NCI-H1436 (cell line): ENCODE results near the gene SAMD4A.

Experiments used
- DNase-seq: peaks from one replicate; lab custom pipeline; 2025; lab: John Stamatoyannopoulos, UW

The SAMD4A gene

GRCh38 chr14:54686219-54686870, 119.4 kb downstream of the SAMD4A start:
- no peak for DNase-seq

- DNase-seq: no peak
Measured at GRCh38 chr14:54686871-54687749, 120.2 kb downstream of the SAMD4A start.

GRCh38 chr14:54687750-54688119, 120.8 kb downstream of the SAMD4A start:
- DNase-seq: no peak

GRCh38 chr14:54688229-54688628, 121.3 kb downstream of the SAMD4A start:
- DNase-seq: no peak

GRCh38 chr14:54689928-54690327, 123.0 kb downstream of the SAMD4A start:
- DNase-seq: no peak

GRCh38 chr14:54690887-54691286, 124.0 kb downstream of the SAMD4A start:
- no peak for DNase-seq

GRCh38 chr14:54691525-54692283, 124.8 kb downstream of the SAMD4A start:
- DNase-seq: peak; percentile 26

- DNase-seq: no peak
Measured at GRCh38 chr14:54692284-54692772, 125.4 kb downstream of the SAMD4A start.

GRCh38 chr14:54693761-54694160, 126.8 kb downstream of the SAMD4A start:
- DNase-seq: no peak

- DNase-seq: no peak
Measured at GRCh38 chr14:54695196-54695595, 128.3 kb downstream of the SAMD4A start.

- no peak for DNase-seq
Measured at GRCh38 chr14:54697001-54697400, 130.1 kb downstream of the SAMD4A start.

- DNase-seq: no peak
Measured at GRCh38 chr14:54697803-54698202, 130.9 kb downstream of the SAMD4A start.

GRCh38 chr14:54698501-54698900, 131.6 kb downstream of the SAMD4A start:
- DNase-seq: no peak

GRCh38 chr14:54698966-54699530, 132.1 kb downstream of the SAMD4A start:
- DNase-seq: no peak

- DNase-seq: no peak
Measured at GRCh38 chr14:54699735-54700134, 132.8 kb downstream of the SAMD4A start.

GRCh38 chr14:54700717-54701116, 133.8 kb downstream of the SAMD4A start:
- no peak for DNase-seq

- no peak for DNase-seq
Measured at GRCh38 chr14:54702014-54702491, 135.1 kb downstream of the SAMD4A start.

GRCh38 chr14:54702492-54702891, 135.6 kb downstream of the SAMD4A start:
- DNase-seq: no peak

- no peak for DNase-seq
Measured at GRCh38 chr14:54703082-54703481, 136.2 kb downstream of the SAMD4A start.

GRCh38 chr14:54703724-54704123, 136.8 kb downstream of the SAMD4A start:
- no peak for DNase-seq

GRCh38 chr14:54704768-54705167, 137.8 kb downstream of the SAMD4A start:
- no peak for DNase-seq

- DNase-seq: no peak
Measured at GRCh38 chr14:54706769-54707168, 139.8 kb downstream of the SAMD4A start.
